Measurements from ENCODE around the gene MYBPC2.
A peak's percentile ranks its signal among the peaks of the same experiment; 100 is the strongest.

The MYBPC2 gene

GRCh38 chr19:50481351-50482149 lies 48.9 kb downstream of the MYBPC2 start:
- DNase-seq (ENCODE audit: low read depth), result no peak

DNA sequence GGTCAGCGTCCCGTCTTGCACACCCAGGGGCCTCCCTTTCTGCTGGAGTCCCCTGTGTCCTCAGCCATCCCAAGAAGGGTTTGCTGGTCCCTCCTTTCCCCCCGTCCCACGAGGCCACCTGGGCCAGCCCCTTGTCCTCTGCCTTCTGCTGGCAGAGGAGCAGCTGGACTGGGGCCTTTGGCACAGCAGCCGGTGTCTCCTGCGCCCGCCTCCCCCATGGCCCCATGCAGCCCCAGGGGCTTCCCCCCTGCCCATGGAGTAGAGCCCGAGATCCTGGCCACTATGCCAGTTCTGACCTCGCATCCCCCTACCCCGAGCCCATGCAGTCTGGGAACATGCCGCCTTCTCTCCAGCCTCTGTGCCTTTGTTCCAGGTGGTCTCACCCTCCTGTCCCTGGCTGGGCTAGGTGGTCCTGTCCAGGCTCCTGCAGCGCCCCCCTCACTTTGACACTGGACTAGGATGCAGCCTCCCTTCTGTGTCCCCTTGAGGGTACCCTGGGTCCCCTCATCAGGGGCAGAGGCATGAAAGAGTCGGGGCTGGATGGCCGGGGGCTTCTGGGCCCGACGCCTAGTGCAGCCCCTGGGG lies 49.7 kb downstream of the MYBPC2 start:
- no peak for DNase-seq (ENCODE audit: low read depth)

DNA sequence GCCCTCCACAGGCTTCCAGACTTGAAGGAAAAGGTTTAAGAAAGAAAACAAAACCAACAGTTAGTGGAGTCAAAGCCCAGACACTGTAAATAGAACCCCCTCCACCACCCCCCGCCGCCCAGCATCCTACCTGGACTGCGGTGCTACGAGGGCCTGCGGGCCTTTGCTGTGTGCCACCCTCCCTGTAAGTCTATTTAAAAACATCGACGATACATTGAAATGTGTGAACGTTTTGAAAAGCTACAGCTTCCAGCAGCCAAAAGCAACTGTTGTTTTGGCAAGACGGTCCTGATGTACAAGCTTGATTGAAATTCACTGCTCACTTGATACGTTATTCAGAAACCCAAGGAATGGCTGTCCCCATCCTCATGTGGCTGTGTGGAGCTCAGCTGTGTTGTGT lies 50.2 kb downstream of the MYBPC2 start:
- DNase-seq (ENCODE audit: low read depth), result no peak

DNA sequence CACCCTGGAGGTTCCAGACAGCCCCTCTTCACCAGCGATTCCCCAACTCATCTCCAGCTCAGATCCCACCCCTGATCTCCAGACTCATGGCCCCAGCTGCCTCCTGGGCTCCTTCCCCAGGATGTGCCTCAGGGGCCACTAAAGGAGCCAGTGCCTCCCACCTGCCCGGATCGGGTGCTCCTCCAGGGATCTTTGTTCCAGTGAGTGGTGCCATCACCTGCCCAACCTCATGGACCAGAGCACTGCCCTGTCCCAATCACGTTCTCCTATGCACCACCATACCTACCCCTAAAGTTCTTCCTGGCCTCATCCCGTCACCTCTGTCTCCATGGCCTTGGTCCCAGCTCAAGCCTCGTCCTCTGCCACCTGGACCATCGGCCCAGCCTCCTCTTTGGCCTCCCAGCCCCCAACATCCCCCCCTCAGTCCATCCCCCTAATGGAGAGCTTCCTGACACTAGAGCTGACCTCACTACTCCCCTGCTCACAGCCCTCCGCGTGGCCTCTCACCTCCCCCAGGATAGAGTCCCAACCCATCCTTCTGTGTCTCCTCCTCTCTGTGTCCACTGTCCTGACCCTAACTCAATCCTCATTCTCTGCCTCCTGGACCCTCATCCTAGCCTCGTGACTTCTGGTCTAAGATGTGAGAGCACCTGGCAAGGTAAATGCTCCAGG lies 52.7 kb downstream of the MYBPC2 start:
- no peak for DNase-seq (ENCODE audit: low read depth)

- peak; percentile 47 for DNase-seq (ENCODE audit: low read depth)
Measured at GRCh38 chr19:50486823-50487515, 54.3 kb downstream of the MYBPC2 start.

GRCh38 chr19:50488389-50489194 lies 55.9 kb downstream of the MYBPC2 start:
- DNase-seq (ENCODE audit: low read depth), result no peak

GRCh38 chr19:50489461-50490011 lies 56.8 kb downstream of the MYBPC2 start:
- DNase-seq (ENCODE audit: low read depth), result no peak

- no peak for DNase-seq (ENCODE audit: low read depth)
Measured at GRCh38 chr19:50490411-50490811, 57.7 kb downstream of the MYBPC2 start.

DNA sequence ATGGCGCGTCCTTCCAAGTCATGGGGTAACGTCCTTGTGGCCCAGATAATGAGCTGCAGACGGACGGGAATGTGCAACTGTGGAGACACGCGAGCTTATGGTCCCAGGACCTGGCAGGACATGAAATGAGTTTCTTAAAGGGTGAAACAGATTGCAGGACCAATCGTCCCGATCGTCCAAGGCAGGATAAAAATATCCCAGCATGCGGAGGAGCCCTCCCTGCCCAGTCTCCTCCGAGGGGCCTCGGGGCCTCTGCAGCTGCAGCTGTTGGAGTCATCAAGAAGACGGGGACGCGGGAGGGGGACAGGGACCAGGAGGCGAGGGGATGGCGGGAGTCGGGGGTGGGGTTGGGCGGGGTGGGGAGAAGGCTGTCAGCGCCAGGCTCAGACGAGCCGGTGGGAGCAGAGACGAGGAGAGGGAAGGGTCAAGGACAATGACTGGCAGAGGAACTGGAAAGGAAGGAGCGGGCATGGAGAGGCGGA lies 58.3 kb downstream of the MYBPC2 start:
- no peak for DNase-seq (ENCODE audit: low read depth)

GRCh38 chr19:50492303-50493052 lies 59.8 kb downstream of the MYBPC2 start:
- no peak for DNase-seq (ENCODE audit: low read depth)

DNA sequence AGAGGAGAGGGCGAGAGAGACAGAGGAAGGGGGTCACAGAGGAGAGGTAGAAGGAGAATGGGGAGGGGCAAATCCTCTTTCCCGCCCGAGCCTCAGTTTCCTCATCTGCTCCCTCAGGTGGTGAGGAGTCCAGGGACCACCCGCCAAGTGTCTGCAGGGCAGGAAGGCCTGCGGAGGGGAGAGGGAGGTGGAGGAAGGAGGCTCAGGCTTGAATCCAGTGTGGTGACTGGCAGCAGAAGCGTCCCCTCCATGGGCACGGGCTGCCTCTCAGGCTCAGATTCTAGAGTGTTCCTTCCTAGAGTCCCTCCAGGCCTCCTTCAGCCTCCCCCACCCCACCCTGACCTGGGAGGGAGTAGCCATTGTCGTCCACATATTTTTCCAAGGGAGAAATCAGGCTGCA lies 60.5 kb downstream of the MYBPC2 start:
- no peak for DNase-seq (ENCODE audit: low read depth)

- no peak for DNase-seq (ENCODE audit: low read depth)
Measured at GRCh38 chr19:50494186-50495019, 61.7 kb downstream of the MYBPC2 start.

- no peak for DNase-seq (ENCODE audit: low read depth)
Measured at GRCh38 chr19:50495020-50495531, 62.4 kb downstream of the MYBPC2 start.

DNA sequence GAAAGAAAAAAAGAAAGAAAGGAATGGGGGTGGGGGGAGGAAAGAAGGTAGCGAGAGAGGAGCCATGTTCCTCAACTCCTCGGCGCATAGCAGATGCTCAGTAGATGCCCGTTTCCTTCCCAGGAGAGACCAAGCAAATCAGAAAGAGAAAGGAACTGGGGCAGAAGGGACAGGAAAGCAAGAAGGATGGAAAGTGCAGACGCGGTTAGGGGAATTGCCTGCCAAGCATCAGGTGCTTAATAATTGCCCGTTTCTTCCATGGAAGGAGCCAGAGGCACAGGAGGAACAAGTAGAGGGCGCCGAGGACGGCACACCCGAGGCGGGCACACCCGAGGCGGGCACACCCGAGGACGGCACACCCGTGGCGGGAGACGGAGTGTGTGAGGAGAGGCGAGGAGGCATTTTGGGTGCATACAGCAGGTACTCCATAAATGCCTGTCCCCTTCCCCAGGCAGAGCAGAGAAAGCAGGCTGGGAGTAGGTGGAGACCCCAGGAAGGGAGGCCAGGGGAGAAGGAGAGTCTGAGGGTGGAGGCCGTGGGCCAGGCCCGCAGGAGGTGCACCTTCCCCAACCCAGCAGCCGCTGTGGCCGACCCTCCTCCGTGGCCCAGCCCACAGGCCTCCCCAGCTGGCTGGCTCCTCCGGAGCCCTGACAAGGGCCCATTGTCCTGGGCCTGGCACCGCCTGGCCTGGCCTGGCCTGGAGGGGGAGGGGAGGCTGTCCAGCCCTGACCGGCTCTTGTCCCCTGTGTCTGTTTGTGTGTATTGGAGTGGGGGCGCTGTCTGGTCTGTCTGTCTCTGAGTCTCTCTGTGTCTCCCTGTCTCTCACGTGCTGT lies 63.7 kb downstream of the MYBPC2 start:
- DNase-seq (ENCODE audit: low read depth), result no peak

- DNase-seq (ENCODE audit: low read depth), result no peak
Measured at GRCh38 chr19:50497022-50497405, 64.3 kb downstream of the MYBPC2 start.

DNA sequence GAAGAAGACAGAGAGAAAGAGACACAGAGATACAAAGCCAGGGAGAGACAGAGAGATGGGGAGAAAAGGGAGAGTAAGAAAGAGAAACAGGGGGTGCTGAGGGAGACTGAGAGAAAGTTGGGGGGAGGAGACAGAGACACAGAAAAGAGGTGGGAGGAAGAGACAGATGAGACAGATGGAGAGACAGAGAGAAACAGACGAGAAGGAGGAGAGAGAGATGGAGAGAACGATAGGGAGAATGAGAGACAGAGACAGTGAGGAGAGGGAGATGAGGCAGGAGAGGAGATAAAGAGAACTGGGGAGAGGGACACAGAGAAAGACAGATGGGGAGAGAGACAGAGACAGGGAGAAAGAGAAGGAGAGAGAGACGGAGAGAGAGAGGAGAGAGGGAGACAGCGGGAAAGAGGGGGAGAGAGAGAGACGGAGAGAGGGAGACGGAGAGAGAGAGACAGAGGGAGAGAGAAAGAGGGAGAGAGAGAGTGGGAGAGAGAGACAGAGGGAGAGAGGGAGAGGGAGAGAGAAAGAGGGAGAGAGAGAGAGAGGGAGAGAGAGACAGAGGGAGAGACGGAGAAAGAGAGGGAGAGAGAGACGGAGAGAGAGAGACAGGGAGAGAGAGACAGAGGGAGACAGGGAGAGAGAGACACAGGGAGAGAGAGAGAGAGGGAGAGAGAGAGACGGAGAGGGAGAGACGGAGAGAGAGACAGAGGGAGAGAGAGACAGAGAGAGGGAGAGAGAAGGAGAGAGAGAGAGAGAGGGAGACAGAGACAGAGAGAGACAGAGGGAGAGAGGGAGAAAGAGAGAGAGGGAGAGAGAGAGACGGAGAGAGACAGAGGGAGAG lies 65.7 kb downstream of the MYBPC2 start:
- DNase-seq (ENCODE audit: low read depth), result no peak

- DNase-seq (ENCODE audit: low read depth), result no peak
Measured at GRCh38 chr19:50500060-50500752, 67.5 kb downstream of the MYBPC2 start.

Measured in iris pigment epithelial cell (primary cell).